Nephron progenitor cell (in vitro differentiated cells): ENCODE results near the gene RETREG3.
"Not testable (repeated sequence)": the region's sequence is repeated elsewhere in the genome, so short reads cannot be mapped to it uniquely, and the experiment has no call there.

ENCODE experiments used
- DNase-seq: peaks from one replicate; pipeline ENCODE4 v3.0.0; 2021
- H3K27ac Mint-ChIP-seq: 2 replicates; pipeline ENCODE4 v1.8.0; 2021; ENCODE audit warnings: mild to moderate bottlenecking, moderate library complexity, mixed read lengths
- H3K27me3 Mint-ChIP-seq: 2 replicates; pipeline ENCODE4 v1.8.0; 2021; ENCODE audit warnings: mild to moderate bottlenecking, low read depth, mixed read lengths; ENCODE audit not compliant: poor library complexity
- H3K36me3 Mint-ChIP-seq: 2 replicates; pipeline ENCODE4 v1.8.0; 2021; ENCODE audit warnings: low read depth, mixed read lengths
- H3K4me1 Mint-ChIP-seq: 2 replicates; pipeline ENCODE4 v1.8.0; 2021; ENCODE audit warnings: mixed read lengths
- H3K4me3 Mint-ChIP-seq: 2 replicates; pipeline ENCODE4 v1.8.0; 2021; ENCODE audit warnings: mild to moderate bottlenecking, moderate library complexity, mixed read lengths
- H3K9me3 Mint-ChIP-seq: 2 replicates; pipeline ENCODE4 v1.8.0; 2021; ENCODE audit warnings: mild to moderate bottlenecking, moderate library complexity, mixed read lengths
- CTCF ChIP-seq: fragments of 200-600 bp; sonication (generic); IDR thresholded peaks from 2 replicates; pipeline ENCODE4 v1.5.0; 2021; ENCODE audit warnings: antibody characterized with exemption

The RETREG3 gene

GRCh38 chr17:42555961-42556617 lies 53.1 kb downstream of the RETREG3 start:
- H3K9me3 Mint-ChIP-seq, H3K27ac Mint-ChIP-seq, H3K36me3 Mint-ChIP-seq, H3K27me3 Mint-ChIP-seq, DNase-seq: not testable (repeated sequence)
- TF ChIP-seq CTCF = peak; percentile 19
- Mint-ChIP-seq H3K4me3 (peak overlapping the region; percentile 88), H3K4me1 (peaks cover 55% of the 10 kb centered on the region)

- peak overlapping the region; percentile 80 for H3K27ac Mint-ChIP-seq
- no peaks in the 10 kb centered on the region for H3K27me3 Mint-ChIP-seq
- H3K9me3 Mint-ChIP-seq = no peaks in the 10 kb centered on the region
- no peaks in the 10 kb centered on the region for H3K36me3 Mint-ChIP-seq
- peaks cover 54% of the 10 kb centered on the region for H3K4me1 Mint-ChIP-seq
- DNase-seq = no peak
- peak overlapping the region; percentile 88 for H3K4me3 Mint-ChIP-seq
- TF ChIP-seq CTCF = no peak
Measured at GRCh38 chr17:42555122-42555622, 54.0 kb downstream of the RETREG3 start.

DNA sequence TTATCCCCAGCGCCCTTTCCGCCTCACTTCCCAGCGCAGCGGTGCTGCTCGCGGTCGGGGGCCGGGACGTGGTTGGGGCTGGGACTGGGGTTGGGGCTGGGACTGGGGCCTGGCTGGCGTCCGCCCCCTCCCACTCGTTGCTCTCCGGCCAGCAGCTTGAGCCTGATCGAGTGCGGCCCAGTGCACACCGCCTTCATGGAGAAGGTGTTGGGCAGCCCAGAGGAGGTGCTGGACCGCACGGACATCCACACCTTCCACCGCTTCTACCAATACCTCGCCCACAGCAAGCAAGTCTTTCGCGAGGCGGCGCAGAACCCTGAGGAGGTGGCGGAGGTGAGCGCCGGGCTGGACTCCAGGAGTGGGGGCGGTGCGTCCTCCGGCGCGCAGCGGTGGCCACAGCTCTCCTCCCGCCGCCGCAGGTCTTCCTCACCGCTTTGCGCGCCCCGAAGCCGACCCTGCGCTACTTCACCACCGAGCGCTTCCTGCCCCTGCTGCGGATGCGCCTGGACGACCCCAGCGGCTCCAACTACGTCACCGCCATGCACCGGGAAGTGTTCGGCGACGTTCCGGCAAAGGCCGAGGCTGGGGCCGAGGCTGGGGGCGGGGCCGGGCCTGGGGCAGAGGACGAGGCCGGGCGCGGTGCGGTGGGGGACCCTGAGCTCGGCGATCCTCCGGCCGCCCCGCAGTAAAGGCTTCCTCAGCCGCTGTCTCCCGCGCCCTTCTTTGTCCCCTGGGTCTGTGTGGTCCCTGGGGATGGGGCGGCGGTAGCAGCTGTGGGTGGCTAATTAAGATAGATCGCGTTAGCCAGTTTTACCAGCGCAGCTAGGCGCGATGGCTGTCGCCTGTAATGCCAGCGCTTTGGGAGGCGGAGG lies 54.7 kb downstream of the RETREG3 start:
- DNase-seq = peak; percentile 95
- peak overlapping the region; percentile 88 for H3K4me3 Mint-ChIP-seq

GRCh38 chr17:42553866-42554249 lies 55.3 kb downstream of the RETREG3 start:
- no peak for DNase-seq
- H3K4me3 Mint-ChIP-seq = peak overlapping the region; percentile 88
- no peak overlapping the region for H3K27ac Mint-ChIP-seq
- no peak for TF ChIP-seq CTCF
- H3K27me3 Mint-ChIP-seq = no peaks in the 10 kb centered on the region
- no peaks in the 10 kb centered on the region for H3K36me3 Mint-ChIP-seq
- H3K4me1 Mint-ChIP-seq = peaks cover 59% of the 10 kb centered on the region
- no peaks in the 10 kb centered on the region for H3K9me3 Mint-ChIP-seq

More for the DNA sequence above, 54.7 kb downstream of the RETREG3 start:
- Mint-ChIP-seq H3K27me3 (no peaks in the 10 kb centered on the region), H3K9me3 (no peaks in the 10 kb centered on the region), H3K36me3 (no peaks in the 10 kb centered on the region), H3K27ac (peak overlapping the region; percentile 89), H3K4me1 (peaks cover 54% of the 10 kb centered on the region)
- no peak for TF ChIP-seq CTCF

DNA sequence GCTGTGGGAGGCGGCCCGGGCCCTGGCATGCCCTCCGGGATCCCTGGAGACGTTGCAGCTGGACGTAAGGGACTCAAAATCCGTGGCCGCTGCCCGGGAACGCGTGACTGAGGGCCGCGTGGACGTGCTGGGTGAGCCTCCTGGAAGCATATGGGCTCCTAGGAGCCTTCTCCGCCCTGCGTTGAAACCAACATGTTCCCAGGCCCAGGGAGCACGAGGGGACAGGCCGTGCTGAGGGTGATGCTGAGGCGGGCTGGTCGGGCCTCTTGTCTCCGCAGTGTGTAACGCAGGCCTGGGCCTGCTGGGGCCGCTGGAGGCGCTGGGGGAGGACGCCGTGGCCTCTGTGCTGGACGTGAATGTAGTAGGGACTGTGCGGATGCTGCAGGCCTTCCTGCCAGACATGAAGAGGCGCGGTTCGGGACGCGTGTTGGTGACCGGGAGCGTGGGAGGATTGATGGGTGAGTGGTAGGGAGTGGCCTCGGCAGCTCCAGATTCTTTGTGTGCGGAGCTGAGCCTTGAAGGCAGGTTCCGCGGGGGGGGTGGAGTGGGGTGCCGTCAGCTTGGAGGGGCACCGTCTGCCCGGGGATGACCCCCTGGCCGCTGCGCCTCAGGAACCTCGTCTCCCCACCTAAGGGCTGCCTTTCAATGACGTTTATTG lies 55.9 kb downstream of the RETREG3 start:
- DNase-seq = peak; percentile 37
- H3K4me1 Mint-ChIP-seq = peaks cover 62% of the 10 kb centered on the region
- H3K36me3 Mint-ChIP-seq = no peaks in the 10 kb centered on the region
- H3K4me3 Mint-ChIP-seq = peak overlapping the region; percentile 88
- H3K27ac Mint-ChIP-seq = no peak overlapping the region
- H3K9me3 Mint-ChIP-seq = no peaks in the 10 kb centered on the region
- no peaks in the 10 kb centered on the region for H3K27me3 Mint-ChIP-seq
- no peak for TF ChIP-seq CTCF

- H3K36me3 Mint-ChIP-seq, H3K9me3 Mint-ChIP-seq, H3K27ac Mint-ChIP-seq, DNase-seq, H3K27me3 Mint-ChIP-seq: not testable (repeated sequence)
- H3K4me3 Mint-ChIP-seq = peak within 1 kb of the TSS; percentile 88
- H3K4me1 Mint-ChIP-seq = peaks cover 62% of the 10 kb centered on the region
Measured at GRCh38 chr17:42552736-42553135, 56.4 kb downstream of the RETREG3 start, which contains the start of gene HSD17B1. TSS of gene HSD17B1 (plus strand) at chr17:42552923. CDS start at chr17:42552934, 11 bp downstream.
